Upper lobe of right lung (tissue), 1 donor: ENCODE data around the gene CNNM3. TPM values are rescaled to one million over a fixed set of nuclear protein-coding genes. Genes with fewer than 3 reads are reported as not detected.
A peak's percentile ranks its signal among the peaks of the same experiment; 100 is the strongest.

ENCODE experiments used
- ATAC-seq: fragments of 200-7000 bp; cut with Tn5 transposase; one replicate; pipeline ENCODE4 v1.9.1; 2020; ENCODE audit warnings: mild to moderate bottlenecking, moderate library complexity
- DNase-seq: peaks from one replicate; pipeline ENCODE4 v3.0.0-alpha.2; 2020
- H3K27ac ChIP-seq: fragments of 200-600 bp; one replicate; pipeline ENCODE4 v1.8.0; 2022
- H3K27me3 ChIP-seq: fragments of 200-600 bp; one replicate; pipeline ENCODE4 v1.8.0; 2022; ENCODE audit warnings: mild to moderate bottlenecking
- H3K36me3 ChIP-seq: fragments of 200-600 bp; one replicate; pipeline ENCODE4 v1.8.0; 2022
- H3K4me1 ChIP-seq: fragments of 200-600 bp; one replicate; pipeline ENCODE4 v1.8.0; 2022
- H3K4me3 ChIP-seq: fragments of 200-600 bp; one replicate; pipeline ENCODE4 v1.8.0; 2022; ENCODE audit warnings: mild to moderate bottlenecking
- H3K9me3 ChIP-seq: fragments of 200-600 bp; one replicate; pipeline ENCODE4 v1.8.0; 2022
- intact Hi-C: fragments of 100-400 bp; cut with DNase I; formaldehyde crosslinking; loops from one replicate; pipeline ENCODE4 v1.11.0; 2022
- total RNA-seq: library from RNA; stranded (reverse); fragmentation: NEBNext Ultra II Directional; extraction: Animal tissue kit (Norgen Biotek cat#: 25700); gene quantifications from one replicate; pipeline ENCODE4 v1.2.1, GENCODE V29; 2021
- TF ChIP-seq, protein P1 (sequence below): fragments of 200-600 bp; IDR thresholded peaks from one replicate; pipeline ENCODE4 v1.8.0; 2022; ENCODE audit warnings: antibody characterized with exemption
- donor health status: DM: no; HTN: yes; CAD: no; lungs with severe emphysema.

CNNM3 gene
- total RNA-seq, 1 donor from 2014 or later: 34.1 TPM

DNA sequence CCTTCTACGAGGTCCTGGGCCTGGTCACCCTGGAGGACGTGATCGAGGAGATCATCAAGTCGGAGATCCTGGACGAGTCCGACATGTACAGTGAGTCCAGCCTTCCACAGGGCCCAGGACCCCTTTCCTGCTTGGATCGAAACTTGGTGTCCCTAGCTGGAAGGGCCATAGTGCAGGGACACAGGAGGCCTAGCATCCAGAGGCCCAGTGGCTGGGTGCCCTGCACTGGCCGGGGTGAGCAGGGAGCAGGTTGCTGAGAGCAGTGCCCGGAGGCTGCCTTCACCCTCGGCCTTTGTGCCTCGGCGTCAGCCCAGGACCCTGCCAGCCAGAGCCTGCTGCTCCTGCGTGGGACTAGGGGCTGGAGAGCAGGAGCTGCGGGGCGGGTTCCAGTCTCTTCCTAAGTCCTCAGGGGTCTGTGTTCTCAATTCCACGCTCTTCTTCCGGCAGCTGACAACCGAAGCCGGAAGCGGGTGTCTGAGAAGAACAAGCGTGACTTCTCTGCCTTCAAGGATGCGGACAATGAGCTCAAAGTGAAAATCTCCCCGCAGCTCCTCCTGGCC, 18.9 kb upstream of the CNNM3 start:
- H3K4me3 ChIP-seq: no peak overlapping the region
- H3K4me1 ChIP-seq: no peaks in the 10 kb centered on the region
- intact Hi-C loops: no loop called here
- TF ChIP-seq, protein P1, sequence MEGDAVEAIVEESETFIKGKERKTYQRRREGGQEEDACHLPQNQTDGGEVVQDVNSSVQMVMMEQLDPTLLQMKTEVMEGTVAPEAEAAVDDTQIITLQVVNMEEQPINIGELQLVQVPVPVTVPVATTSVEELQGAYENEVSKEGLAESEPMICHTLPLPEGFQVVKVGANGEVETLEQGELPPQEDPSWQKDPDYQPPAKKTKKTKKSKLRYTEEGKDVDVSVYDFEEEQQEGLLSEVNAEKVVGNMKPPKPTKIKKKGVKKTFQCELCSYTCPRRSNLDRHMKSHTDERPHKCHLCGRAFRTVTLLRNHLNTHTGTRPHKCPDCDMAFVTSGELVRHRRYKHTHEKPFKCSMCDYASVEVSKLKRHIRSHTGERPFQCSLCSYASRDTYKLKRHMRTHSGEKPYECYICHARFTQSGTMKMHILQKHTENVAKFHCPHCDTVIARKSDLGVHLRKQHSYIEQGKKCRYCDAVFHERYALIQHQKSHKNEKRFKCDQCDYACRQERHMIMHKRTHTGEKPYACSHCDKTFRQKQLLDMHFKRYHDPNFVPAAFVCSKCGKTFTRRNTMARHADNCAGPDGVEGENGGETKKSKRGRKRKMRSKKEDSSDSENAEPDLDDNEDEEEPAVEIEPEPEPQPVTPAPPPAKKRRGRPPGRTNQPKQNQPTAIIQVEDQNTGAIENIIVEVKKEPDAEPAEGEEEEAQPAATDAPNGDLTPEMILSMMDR: no peak
- no peak for DNase-seq
- peaks cover 17% of the 10 kb centered on the region for H3K36me3 ChIP-seq
- H3K27ac ChIP-seq: no peak overlapping the region
- ATAC-seq: no peak
- H3K9me3 ChIP-seq: no peaks in the 10 kb centered on the region
- H3K27me3 ChIP-seq: no peaks in the 10 kb centered on the region

DNA sequence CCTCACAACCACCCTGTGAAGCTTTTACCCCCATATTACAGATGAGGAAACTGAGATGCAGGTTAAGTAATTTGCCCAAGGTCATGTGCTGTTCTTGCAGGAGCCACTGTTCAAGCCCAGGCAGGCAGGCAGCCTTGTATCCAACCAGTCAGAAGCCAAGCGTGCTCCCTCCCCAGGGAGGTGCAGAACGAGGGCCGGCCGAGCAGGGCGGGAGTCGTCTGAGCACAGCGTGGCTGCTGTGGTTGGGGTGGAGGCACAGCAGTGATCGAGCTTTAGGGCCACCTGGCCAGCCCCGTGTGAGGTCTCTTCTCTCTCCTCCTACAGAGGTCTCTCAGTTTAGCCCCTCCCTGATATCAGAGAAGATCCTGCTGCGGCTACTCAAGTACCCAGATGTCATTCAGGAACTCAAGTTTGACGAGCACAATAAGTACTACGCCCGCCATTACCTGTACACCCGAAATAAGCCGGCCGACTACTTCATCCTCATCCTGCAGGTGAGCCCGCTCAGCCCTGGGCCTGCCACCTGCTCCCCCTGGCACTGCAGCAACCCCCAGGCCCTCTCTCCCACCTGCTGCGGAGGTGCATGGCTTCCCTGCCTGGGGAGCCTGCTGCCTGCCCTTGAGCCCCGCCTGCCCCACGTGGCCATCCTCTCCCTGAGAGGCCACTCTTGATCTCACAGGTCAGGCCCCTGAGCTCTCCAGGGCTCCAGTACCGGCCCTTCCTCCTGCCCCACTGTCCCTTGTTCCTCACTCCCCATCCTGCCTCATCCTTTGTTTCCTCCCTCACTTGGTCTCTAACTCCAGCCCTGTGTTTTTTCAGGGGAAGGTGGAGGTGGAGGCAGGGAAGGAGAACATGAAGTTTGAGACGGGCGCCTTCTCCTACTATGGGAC, 17.1 kb upstream of the CNNM3 start:
- TF ChIP-seq, protein P1: no peak
- intact Hi-C loops: no loop called here
- no peak overlapping the region for H3K27ac ChIP-seq
- peaks cover 17% of the 10 kb centered on the region for H3K36me3 ChIP-seq
- ATAC-seq (no peak), DNase-seq (no peak)
- H3K27me3 ChIP-seq: no peaks in the 10 kb centered on the region
- H3K4me3 ChIP-seq: no peak overlapping the region
- no peaks in the 10 kb centered on the region for H3K9me3 ChIP-seq
- H3K4me1 ChIP-seq: no peaks in the 10 kb centered on the region

DNA sequence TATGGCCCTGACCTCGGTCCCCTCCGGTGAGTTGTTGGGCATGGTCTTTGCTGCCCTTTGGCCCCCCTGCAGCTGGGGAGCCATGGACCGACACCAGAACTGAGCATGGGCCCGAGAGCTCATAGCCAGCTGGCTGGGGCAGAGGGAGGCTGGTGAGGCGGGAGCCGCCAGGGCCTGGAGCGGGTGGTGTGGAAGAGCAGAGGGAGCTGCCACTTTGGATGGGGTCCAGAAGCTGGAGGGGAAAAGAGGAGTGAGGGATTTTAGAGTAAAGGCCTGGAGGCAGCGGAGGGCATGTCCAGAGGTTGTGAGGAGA, 16.5 kb upstream of the CNNM3 start:
- no peaks in the 10 kb centered on the region for H3K9me3 ChIP-seq
- peaks cover 17% of the 10 kb centered on the region for H3K36me3 ChIP-seq
- intact Hi-C loops: no loop called here
- H3K4me1 ChIP-seq: no peaks in the 10 kb centered on the region
- no peaks in the 10 kb centered on the region for H3K27me3 ChIP-seq
- H3K4me3 ChIP-seq: no peak overlapping the region
- TF ChIP-seq, protein P1: no peak
- H3K27ac ChIP-seq: no peak overlapping the region
- no peak for DNase-seq
- no peak for ATAC-seq

DNA sequence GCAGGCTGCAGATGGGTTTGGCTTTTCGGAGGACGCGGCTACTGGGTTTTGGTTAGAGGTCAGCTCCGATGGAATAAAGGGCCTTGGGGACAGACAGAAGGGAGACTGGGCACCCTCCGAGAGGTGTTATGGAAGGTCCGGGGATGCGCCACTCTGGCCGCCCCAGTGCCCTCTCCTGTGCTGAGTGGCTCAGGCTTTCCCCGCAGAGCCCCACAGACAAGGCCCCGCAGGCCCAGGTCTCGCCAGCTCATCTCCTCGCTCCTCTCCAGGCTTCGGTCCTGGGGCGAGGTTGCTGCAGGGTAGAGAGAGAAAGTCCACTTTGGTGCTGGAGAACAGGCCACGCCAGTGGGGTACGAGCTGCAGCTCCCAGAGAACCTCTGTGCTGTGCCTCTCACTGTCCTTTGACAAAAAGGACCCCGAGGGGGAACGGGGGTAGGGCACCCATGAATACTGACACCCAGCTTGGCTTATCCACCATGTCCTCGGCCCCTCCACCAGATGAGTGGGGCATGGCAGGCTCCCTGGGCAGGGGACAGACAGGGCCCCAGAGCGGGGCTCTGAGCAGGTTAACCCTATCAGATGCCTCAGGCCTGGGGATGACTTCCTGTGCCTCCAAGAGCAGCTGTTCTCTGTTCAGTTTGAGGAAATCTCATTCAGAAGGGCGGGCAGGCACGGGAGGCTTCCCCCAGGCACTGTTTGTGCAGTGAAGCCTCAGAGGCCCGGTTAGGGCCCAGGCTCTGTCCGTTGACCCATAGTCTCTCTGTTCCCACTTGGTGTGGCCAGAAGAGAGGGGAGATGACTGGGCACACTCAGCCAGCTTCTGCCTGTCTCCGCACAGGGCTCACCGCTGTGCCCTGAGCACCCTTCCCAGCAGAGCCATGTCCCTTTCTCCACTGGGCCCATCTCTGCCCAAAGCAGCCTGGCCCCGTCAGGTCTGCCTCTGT, 15.7 kb upstream of the CNNM3 start:
- TF ChIP-seq, protein P1: no peak
- Histone ChIP-seq H3K4me1 (no peaks in the 10 kb centered on the region), H3K36me3 (peaks cover 17% of the 10 kb centered on the region), H3K4me3 (no peak overlapping the region), H3K27ac (no peak overlapping the region), H3K9me3 (no peaks in the 10 kb centered on the region), H3K27me3 (no peaks in the 10 kb centered on the region)
- ATAC-seq: no peak
- intact Hi-C loops: no loop called here
- no peak for DNase-seq

DNA sequence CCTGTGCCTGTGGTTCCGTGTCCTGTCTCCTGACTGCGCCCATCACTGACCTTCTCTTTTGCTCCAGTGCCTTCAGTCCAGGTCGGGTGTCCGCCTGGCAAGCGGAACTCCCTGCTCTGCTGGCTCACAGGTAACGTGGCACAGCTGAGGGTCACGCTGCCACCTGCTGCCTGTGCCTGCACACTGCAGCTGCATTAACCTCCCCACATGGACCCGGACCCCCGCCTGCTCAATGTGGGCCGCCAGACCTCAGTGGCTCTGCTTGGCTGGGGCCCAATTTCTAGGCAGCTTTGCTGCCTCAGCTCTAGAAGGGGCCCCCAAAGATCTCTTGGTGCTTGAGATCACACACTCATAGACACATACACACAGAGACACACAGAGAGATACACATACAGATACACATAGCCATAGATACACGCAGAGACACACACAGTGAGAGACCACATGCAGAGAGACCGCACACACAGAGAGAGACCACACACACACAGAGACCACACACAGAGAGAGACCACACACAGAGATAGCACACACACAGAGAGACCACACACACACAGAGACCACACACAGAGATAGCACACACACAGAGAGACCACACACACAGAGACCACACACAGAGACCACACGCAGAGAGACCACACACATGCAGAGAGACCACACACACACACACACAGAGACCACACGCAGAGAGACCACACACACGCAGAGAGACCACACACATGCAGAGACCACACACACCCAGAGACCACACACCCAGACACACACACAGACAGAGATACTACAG, 14.9 kb upstream of the CNNM3 start:
- H3K36me3 ChIP-seq: peaks cover 17% of the 10 kb centered on the region
- no peaks in the 10 kb centered on the region for H3K4me1 ChIP-seq
- no peaks in the 10 kb centered on the region for H3K27me3 ChIP-seq
- no peak overlapping the region for H3K4me3 ChIP-seq
- no peak overlapping the region for H3K27ac ChIP-seq
- no peaks in the 10 kb centered on the region for H3K9me3 ChIP-seq
- ATAC-seq (peak; percentile 94), DNase-seq (peak; percentile 87)
- TF ChIP-seq, protein P1: peak; percentile 88
- intact Hi-C loops: no loop called here
